GM06990 (cell line): ENCODE data around the gene ACTA2.
A peak's percentile ranks its signal among the peaks of the same experiment; 100 is the strongest.

Experiments
- DNase-seq: peaks from one replicate; pipeline ENCODE4 v3.0.0-alpha.2; 2011; ENCODE audit not compliant: insufficient read length; ENCODE audit errors: extremely low read depth
- H3K27me3 ChIP-seq: replicated peaks from 2 replicates; pipeline ENCODE4 v1.6.0; 2011; ENCODE audit warnings: low read length; ENCODE audit not compliant: control insufficient read depth, insufficient read depth
- H3K36me3 ChIP-seq: 2 replicates; pipeline ENCODE4 v1.5.1; 2011; ENCODE audit warnings: low read length; ENCODE audit not compliant: control insufficient read depth, insufficient read depth
- H3K4me3 ChIP-seq: replicated peaks from 2 replicates; pipeline ENCODE4 v1.5.1; 2011; ENCODE audit warnings: low read depth, mild to moderate bottlenecking, control low read depth, low read length
- CTCF ChIP-seq: IDR thresholded peaks from 2 replicates; pipeline ENCODE4 v1.5.1; 2011; ENCODE audit warnings: low read length, control low read depth, mild to moderate bottlenecking, inconsistent platforms; ENCODE audit not compliant: insufficient read depth, poor library complexity, severe bottlenecking

ACTA2 gene

GRCh38 chr10:88952647-88953111 is at the start of gene ACTA2:
Gene ACTA2, minus strand, starts transcription at chr10:88952773. Its CDS starts 3,843 bp downstream, at chr10:88948930.
- no peak for TF ChIP-seq CTCF
- no peaks in the 10 kb centered on the region for H3K36me3 ChIP-seq
- H3K4me3 ChIP-seq: no peak within 1 kb of the TSS
- no peak for DNase-seq
- no peaks in the 10 kb centered on the region for H3K27me3 ChIP-seq

- peaks cover 2% of the 10 kb centered on the region for H3K36me3 ChIP-seq
- H3K4me3 ChIP-seq: no peak overlapping the region
- no peak for TF ChIP-seq CTCF
- no peaks in the 10 kb centered on the region for H3K27me3 ChIP-seq
- DNase-seq: no peak
These were observed 49.1 kb upstream of the ACTA2 start for GRCh38 chr10:89001729-89002072.

- H3K27me3 ChIP-seq: no peaks in the 10 kb centered on the region
- H3K4me3 ChIP-seq: peak overlapping the region; percentile 21; the same call in 1 of the 2 replicates
- no peak for TF ChIP-seq CTCF
- no peak for DNase-seq
- H3K36me3 ChIP-seq: peaks cover 2% of the 10 kb centered on the region
These were observed 48.6 kb upstream of the ACTA2 start for GRCh38 chr10:89001024-89001728.

- no peaks in the 10 kb centered on the region for H3K27me3 ChIP-seq
- no peak for TF ChIP-seq CTCF
- H3K4me3 ChIP-seq: peak overlapping the region; percentile 30
- DNase-seq: no peak
- H3K36me3 ChIP-seq: peaks cover 2% of the 10 kb centered on the region
These were observed 47.1 kb upstream of the ACTA2 start for GRCh38 chr10:88999625-89000024.

- H3K4me3 ChIP-seq: peak overlapping the region; percentile 25
- H3K27me3 ChIP-seq: no peaks in the 10 kb centered on the region
- no peak for TF ChIP-seq CTCF
- H3K36me3 ChIP-seq: no peaks in the 10 kb centered on the region; the same call in 1 of the 2 replicates
- no peak for DNase-seq
These were observed 44.4 kb upstream of the ACTA2 start for GRCh38 chr10:88996927-88997326.
